Hepatocyte (in vitro differentiated cells): ENCODE results near the gene CEL. TPM values are rescaled to one million over a fixed set of nuclear protein-coding genes. Genes with fewer than 3 reads are reported as not detected.
"Not testable (repeated sequence)": the region's sequence is repeated elsewhere in the genome, so short reads cannot be mapped to it uniquely, and the experiment has no call there.

Source experiments
- DNase-seq: peaks from one replicate; pipeline ENCODE4 v3.0.0-alpha.2; 2016; ENCODE audit warnings: low spot score
- H2AFZ ChIP-seq: fragments of 200-600 bp; sonication (generic); 2 replicates; pipeline ENCODE4 v1.6.0; 2016; ENCODE audit warnings: antibody characterized with exemption, mild to moderate bottlenecking
- H3K27ac ChIP-seq: fragments of 200-600 bp; sonication (generic); 2 replicates; pipeline ENCODE4 v1.5.1; 2016; ENCODE audit warnings: mild to moderate bottlenecking
- H3K27me3 ChIP-seq: fragments of 200-600 bp; sonication (generic); 2 replicates; pipeline ENCODE4 v1.6.1; 2016
- H3K36me3 ChIP-seq: fragments of 200-600 bp; sonication (generic); replicated peaks from 2 replicates; pipeline ENCODE4 v1.5.1; 2016; ENCODE audit warnings: low read depth; ENCODE audit not compliant: insufficient read depth
- H3K4me1 ChIP-seq: fragments of 200-600 bp; sonication (generic); 2 replicates; pipeline ENCODE4 v1.5.1; 2016; ENCODE audit warnings: mild to moderate bottlenecking, moderate library complexity; ENCODE audit not compliant: insufficient read depth
- H3K4me2 ChIP-seq: fragments of 200-600 bp; sonication (generic); 2 replicates; pipeline ENCODE4 v1.6.0; 2016
- H3K4me3 ChIP-seq: fragments of 200-600 bp; sonication (generic); 2 replicates; pipeline ENCODE4 v1.5.1; 2016; ENCODE audit warnings: mild to moderate bottlenecking
- H3K79me2 ChIP-seq: fragments of 200-600 bp; sonication (generic); 2 replicates; pipeline ENCODE4 v1.6.0; 2017; ENCODE audit warnings: mild to moderate bottlenecking
- H3K9me2 ChIP-seq: fragments of 200-600 bp; sonication (generic); replicated peaks from 2 replicates; pipeline ENCODE4 v1.6.0; 2017; ENCODE audit warnings: mild to moderate bottlenecking; ENCODE audit not compliant: insufficient read depth
- H3K9me3 ChIP-seq: fragments of 200-600 bp; sonication (generic); 2 replicates; pipeline ENCODE4 v1.5.1; 2016; ENCODE audit warnings: low read depth, mild to moderate bottlenecking
- H4K20me1 ChIP-seq: fragments of 200-600 bp; sonication (generic); 2 replicates; pipeline ENCODE4 v1.6.0; 2016; ENCODE audit warnings: mild to moderate bottlenecking; ENCODE audit not compliant: insufficient read depth, poor library complexity, severe bottlenecking
- EZH2 ChIP-seq: fragments of 200-600 bp; sonication (generic); IDR thresholded peaks from 2 replicates; pipeline ENCODE4 v1.6.1; 2016; ENCODE audit warnings: antibody characterized with exemption, mild to moderate bottlenecking, borderline replicate concordance
- EZH2phosphoT487 ChIP-seq: fragments of 200-600 bp; sonication (generic); IDR thresholded peaks from one replicate; pipeline ENCODE4 v1.6.1; 2018; ENCODE audit warnings: antibody characterized with exemption, mild to moderate bottlenecking, low read depth, moderate library complexity; ENCODE audit not compliant: unreplicated experiment, severe bottlenecking
- WGBS: methylation state at CpG from one replicate; pipeline ENCODE4 v1.1.6; 2016; ENCODE audit warnings: low lambda C conversion rate; ENCODE audit errors: missing lambda C conversion rate; 5-methylcytosine and 5-hydroxymethylcytosine counted together
- polyA plus RNA-seq: library from polyadenylated mRNA; unstranded; fragments of >200 nt; fragmentation: Nextera tagmentation; extraction: Ambion mirVana; gene quantifications from 2 replicates; pipeline ENCODE4 v1.2.1, GENCODE V29; 2016
- total RNA-seq: library from RNA; depleted of rRNA; stranded (reverse); fragments of >200 nt; gene quantifications from 2 replicates; pipeline ENCODE4 v1.2.3, GENCODE V29; 2014
- TF ChIP-seq, protein P1 (sequence below): fragments of 200-600 bp; sonication (generic); IDR thresholded peaks from 2 replicates; pipeline ENCODE4 v1.5.1; 2016; ENCODE audit warnings: antibody characterized with exemption, mild to moderate bottlenecking; ENCODE audit not compliant: poor library complexity

CEL gene
- total and polyA plus RNA-seq, 2 experiments from 2014 or later, result 4.4 to 5.9 TPM

GRCh38 chr9:133090752-133091385, 29.1 kb downstream of the CEL start:
- TF ChIP-seq EZH2, result no peak
- TF ChIP-seq, protein P1, sequence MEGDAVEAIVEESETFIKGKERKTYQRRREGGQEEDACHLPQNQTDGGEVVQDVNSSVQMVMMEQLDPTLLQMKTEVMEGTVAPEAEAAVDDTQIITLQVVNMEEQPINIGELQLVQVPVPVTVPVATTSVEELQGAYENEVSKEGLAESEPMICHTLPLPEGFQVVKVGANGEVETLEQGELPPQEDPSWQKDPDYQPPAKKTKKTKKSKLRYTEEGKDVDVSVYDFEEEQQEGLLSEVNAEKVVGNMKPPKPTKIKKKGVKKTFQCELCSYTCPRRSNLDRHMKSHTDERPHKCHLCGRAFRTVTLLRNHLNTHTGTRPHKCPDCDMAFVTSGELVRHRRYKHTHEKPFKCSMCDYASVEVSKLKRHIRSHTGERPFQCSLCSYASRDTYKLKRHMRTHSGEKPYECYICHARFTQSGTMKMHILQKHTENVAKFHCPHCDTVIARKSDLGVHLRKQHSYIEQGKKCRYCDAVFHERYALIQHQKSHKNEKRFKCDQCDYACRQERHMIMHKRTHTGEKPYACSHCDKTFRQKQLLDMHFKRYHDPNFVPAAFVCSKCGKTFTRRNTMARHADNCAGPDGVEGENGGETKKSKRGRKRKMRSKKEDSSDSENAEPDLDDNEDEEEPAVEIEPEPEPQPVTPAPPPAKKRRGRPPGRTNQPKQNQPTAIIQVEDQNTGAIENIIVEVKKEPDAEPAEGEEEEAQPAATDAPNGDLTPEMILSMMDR, result no peak
- TF ChIP-seq EZH2phosphoT487, result no peak
- Histone ChIP-seq H4K20me1 (no peaks in the 10 kb centered on the region), H3K4me1 (no peaks in the 10 kb centered on the region), H3K27me3 (no peaks in the 10 kb centered on the region), H3K9me2 (no peaks in the 10 kb centered on the region), H2AFZ (no peak overlapping the region), H3K79me2 (no peaks in the 10 kb centered on the region), H3K9me3 (no peaks in the 10 kb centered on the region), H3K27ac (no peak overlapping the region), H3K4me2 (no peak overlapping the region), H3K36me3 (no peaks in the 10 kb centered on the region), H3K4me3 (no peak overlapping the region)
- 88% methylated on average over 11 of the region's 11 CpGs for WGBS
- no peak for DNase-seq

GRCh38 chr9:133094351-133094750, 32.6 kb downstream of the CEL start:
- not testable (repeated sequence) for H3K27ac ChIP-seq, H3K79me2 ChIP-seq, H3K4me1 ChIP-seq, H3K36me3 ChIP-seq, H4K20me1 ChIP-seq, H3K9me2 ChIP-seq, H3K4me3 ChIP-seq, H3K27me3 ChIP-seq, H2AFZ ChIP-seq, H3K9me3 ChIP-seq, H3K4me2 ChIP-seq, DNase-seq
- 100% methylated on average over 4 of the region's 4 CpGs for WGBS

GRCh38 chr9:133094842-133095393, 33.1 kb downstream of the CEL start:
- no peak overlapping the region for H2AFZ ChIP-seq
- peaks cover 3% of the 10 kb centered on the region for H3K36me3 ChIP-seq
- H3K4me1 ChIP-seq, result no peaks in the 10 kb centered on the region
- H3K27ac ChIP-seq, result no peak overlapping the region
- no peak overlapping the region for H3K4me3 ChIP-seq
- TF ChIP-seq, protein P1, result no peak
- TF ChIP-seq EZH2 (no peak), EZH2phosphoT487 (no peak)
- no peaks in the 10 kb centered on the region for H3K9me2 ChIP-seq
- no peak overlapping the region for H3K4me2 ChIP-seq
- no peak for DNase-seq
- no peaks in the 10 kb centered on the region for H3K79me2 ChIP-seq
- H4K20me1 ChIP-seq, result no peaks in the 10 kb centered on the region
- H3K9me3 ChIP-seq, result no peaks in the 10 kb centered on the region
- WGBS, result 98% methylated on average over 3 of the region's 3 CpGs
- no peaks in the 10 kb centered on the region for H3K27me3 ChIP-seq

DNA sequence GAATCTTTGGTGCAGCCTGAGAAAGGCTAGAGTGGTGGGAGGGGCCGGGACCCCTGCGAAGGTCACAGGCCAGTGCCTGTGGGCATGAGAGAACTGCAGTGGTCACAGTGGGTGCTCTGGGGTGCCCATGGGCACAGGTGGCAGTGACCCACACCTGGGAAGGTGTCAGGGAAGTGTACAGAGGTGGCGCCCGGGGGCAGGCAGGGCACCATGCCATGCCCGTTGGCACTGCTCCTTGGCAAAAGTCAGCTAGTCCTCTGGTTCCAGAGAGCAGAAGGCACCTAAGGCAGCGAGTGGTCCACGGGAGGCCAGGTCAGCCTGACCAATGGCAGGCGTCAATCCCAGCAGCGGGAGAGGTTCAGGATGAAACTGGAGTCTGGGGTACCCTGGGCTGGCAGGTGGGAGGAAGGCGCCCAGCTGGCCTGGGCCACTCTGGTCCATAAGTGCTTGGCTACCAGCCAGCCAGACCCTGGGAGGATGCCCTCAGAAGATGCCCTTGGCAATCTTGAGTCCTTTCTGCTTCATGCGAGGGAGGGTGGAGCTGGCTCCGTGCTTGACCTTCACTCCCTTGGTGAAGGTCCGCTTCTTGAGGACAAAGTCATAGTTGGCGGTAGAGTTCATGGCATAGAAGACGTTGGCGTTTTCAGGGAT, 36.4 kb downstream of the CEL start:
- Histone ChIP-seq H2AFZ (no peak overlapping the region), H3K79me2 (no peaks in the 10 kb centered on the region), H4K20me1 (no peaks in the 10 kb centered on the region), H3K4me3 (no peak overlapping the region), H3K9me3 (no peaks in the 10 kb centered on the region), H3K9me2 (no peaks in the 10 kb centered on the region), H3K4me2 (no peak overlapping the region), H3K27ac (no peak overlapping the region), H3K27me3 (no peaks in the 10 kb centered on the region), H3K4me1 (no peaks in the 10 kb centered on the region), H3K36me3 (peaks cover 3% of the 10 kb centered on the region)
- no peak for DNase-seq
- WGBS, result 93% methylated on average over 16 of the region's 16 CpGs
- TF ChIP-seq EZH2 (no peak), EZH2phosphoT487 (no peak)
- TF ChIP-seq, protein P1, result no peak
